LNCAP (cell line): ENCODE measurements around the gene NFKBIL1.

Experiments used
- TF ChIP-seq, protein P1 (sequence below): fragments of 450-650 bp; IDR thresholded peaks from 2 replicates; pipeline ENCODE4 v1.5.1; 2017; ENCODE audit warnings: mild to moderate bottlenecking

NFKBIL1 gene, protein sequence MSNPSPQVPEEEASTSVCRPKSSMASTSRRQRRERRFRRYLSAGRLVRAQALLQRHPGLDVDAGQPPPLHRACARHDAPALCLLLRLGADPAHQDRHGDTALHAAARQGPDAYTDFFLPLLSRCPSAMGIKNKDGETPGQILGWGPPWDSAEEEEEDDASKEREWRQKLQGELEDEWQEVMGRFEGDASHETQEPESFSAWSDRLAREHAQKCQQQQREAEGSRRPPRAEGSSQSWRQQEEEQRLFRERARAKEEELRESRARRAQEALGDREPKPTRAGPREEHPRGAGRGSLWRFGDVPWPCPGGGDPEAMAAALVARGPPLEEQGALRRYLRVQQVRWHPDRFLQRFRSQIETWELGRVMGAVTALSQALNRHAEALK

DNA sequence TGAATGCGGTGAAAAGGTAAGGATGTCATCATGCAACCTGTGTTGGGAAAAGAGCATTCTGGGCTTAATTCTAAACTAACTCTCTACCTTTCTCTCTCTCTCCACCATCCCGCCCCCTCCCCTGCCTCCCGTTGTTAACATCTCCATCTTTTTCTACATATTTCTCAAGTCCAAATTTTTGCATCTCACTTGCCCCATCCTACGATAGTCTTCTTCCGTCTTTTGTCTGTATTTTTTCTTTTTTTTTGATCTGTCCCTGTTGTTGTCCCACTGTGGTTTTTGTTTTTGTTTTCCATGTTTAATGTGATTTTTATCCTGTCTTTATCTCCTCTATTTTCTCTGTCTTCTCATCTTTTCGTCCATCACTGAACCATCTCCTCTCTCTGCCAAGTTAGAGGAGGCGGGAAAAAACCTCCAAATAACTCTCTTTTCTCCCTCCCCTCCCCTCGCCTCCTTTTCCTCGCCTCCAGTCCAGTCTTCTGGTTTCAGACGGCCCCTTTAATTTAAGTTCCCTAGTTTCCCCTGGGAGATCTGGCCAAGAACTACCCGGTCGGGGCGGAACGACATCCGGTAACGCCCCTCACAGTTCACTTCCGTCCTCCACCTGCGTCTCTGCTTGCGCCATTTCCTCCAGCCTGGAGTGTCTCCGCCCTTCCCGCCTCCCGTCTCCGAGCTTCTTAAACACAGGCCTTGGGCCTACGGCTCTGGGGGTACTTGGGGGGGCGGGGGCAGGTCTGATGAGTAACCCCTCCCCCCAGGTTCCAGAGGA is at the start of gene NFKBIL1:
NFKBIL1 (plus strand) TSS at position 651 of the 769 bp plus-strand sequence; CDS start at position 738, 87 bp downstream.
- TF ChIP-seq, protein P1, sequence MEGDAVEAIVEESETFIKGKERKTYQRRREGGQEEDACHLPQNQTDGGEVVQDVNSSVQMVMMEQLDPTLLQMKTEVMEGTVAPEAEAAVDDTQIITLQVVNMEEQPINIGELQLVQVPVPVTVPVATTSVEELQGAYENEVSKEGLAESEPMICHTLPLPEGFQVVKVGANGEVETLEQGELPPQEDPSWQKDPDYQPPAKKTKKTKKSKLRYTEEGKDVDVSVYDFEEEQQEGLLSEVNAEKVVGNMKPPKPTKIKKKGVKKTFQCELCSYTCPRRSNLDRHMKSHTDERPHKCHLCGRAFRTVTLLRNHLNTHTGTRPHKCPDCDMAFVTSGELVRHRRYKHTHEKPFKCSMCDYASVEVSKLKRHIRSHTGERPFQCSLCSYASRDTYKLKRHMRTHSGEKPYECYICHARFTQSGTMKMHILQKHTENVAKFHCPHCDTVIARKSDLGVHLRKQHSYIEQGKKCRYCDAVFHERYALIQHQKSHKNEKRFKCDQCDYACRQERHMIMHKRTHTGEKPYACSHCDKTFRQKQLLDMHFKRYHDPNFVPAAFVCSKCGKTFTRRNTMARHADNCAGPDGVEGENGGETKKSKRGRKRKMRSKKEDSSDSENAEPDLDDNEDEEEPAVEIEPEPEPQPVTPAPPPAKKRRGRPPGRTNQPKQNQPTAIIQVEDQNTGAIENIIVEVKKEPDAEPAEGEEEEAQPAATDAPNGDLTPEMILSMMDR = no peak

DNA sequence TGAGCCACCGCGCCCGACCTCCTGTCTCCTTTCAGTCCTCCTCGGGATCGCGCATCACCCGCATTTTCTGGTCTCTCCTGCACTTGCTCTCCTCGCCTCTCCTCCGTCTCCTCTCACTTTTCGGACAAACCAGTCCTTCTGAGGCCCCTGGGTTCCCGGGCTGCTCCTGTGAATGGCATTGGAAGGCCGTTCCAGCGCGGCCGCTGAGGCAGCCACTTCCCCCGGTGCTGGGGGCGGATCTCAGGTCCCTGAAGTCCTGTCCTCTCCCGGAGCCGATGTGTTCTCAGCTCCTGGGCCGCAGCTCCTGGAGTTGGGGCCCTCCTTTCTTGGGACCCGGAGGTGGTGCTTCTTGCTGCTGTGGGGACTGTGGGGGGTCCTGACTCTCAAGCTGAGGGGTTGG is 48.7 kb upstream of the NFKBIL1 start:
- TF ChIP-seq, protein P1 = no peak

DNA sequence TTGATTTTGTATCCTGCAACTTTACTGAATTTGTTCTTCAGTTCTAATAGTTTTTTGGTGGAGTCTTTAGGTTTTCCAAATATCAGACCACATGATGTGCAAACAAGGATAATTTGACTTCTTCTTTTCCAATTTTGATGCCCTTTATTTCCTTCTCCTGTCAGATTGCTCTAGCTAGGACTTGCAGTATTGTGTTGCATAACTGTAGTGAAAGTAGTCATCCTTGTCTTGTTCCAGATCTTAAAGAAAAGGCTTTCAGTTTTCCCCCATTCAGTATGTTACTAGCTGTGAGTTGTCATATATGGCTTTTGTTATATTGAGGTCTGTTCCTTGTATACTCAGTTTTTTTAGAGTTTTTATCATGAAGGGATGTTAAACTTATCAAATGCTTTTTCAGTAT is 44.8 kb upstream of the NFKBIL1 start:
- TF ChIP-seq, protein P1 = no peak

DNA sequence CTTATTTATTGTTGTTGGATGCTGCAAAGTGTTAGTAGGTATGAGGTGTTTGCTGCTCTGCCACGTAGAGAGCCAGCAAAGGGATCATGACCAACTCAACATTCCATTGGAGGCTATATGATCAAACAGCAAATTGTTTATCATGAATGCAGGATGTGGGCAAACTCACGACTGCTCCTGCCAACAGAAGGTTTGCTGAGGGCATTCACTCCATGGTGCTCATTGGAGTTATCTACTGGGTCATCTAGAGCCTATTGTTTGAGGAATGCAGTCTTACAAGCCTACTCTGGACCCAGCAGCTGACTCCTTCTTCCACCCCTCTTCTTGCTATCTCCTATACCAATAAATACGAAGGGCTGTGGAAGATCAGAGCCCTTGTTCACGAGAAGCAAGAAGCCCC is 37.4 kb upstream of the NFKBIL1 start:
- TF ChIP-seq, protein P1 = no peak

DNA sequence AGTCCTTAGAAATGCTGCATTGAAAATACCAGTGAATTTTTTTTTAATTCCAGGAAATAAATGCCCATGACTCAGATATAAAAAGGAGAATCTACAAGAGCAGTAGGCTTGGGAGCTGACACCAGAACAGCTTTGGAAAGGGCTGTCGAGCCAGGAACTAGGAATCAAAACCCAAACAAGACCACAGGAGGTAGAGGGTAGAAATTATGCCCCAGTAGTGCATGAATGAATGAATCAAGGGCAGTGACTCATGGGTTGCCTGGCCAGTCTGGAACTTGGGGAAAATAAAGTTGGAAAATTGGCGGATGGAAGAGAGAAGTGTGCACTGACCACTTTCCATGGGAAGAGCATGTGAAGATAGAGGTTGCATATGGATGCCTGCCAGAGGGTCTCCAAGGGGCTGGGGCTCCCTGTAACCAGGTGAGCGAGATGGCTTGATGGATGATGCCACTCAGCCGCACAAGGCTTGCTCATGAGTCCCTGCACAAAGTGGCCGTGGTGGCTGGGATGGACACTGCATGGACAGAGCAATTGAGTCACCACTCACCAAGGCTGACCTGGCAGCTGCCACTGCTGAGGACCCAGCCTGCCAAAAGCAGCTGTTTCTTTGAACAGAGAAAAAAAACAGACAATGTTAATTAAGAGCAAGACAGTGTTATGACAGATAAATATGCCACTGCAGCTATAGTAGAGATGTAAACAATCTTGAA is 33.8 kb upstream of the NFKBIL1 start:
- TF ChIP-seq, protein P1 = no peak

DNA sequence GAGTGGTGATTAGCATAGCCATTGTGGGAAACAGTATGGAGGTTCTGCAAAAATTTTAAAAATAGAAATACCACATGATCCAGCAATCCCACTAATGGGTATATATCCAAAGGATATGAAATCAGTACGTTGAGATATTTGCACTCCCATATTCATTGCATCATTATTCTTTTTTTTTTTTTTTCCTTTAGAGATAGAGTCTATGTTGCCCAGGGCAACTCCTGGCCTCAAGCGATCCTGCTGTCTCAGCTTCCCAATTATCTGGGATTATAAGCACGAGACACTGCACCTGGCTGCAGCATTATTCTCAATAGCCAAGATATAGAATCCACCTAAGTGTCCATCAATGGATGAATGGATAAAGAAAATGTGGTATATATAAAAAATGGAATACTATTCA is 25.6 kb upstream of the NFKBIL1 start:
- TF ChIP-seq, protein P1 = no peak

DNA sequence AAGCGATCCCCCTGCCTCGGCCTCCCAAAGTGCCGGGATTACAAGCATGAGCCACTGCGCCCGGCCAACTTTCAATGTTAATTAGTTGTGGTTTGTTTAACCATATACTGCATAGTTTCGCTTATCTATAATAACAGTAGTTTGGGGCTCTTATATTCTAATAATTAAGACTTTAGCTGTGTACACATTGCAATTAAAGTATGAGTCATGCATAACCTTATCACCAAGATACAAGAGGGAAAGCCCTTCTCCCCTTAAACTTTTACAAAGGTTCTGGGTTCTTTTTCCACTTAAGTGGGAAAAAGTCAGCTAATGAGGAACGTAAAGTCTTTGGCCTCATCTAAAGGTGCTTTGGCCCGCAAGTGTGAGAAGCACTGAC is 21.9 kb upstream of the NFKBIL1 start:
- TF ChIP-seq, protein P1 = no peak
